Right lobe of liver (tissue), 6 donors: ENCODE data around the gene RELL1. TPM values are rescaled to one million over a fixed set of nuclear protein-coding genes. Genes with fewer than 3 reads are reported as not detected.

Source experiments
- ATAC-seq, 4 donors: fragments of 200-7000 bp; cut with Tn5 transposase; one replicate each; pipeline ENCODE4 v1.9.1; 2020; ENCODE audit warnings: mild to moderate bottlenecking in 4 of 4, moderate library complexity in 4 of 4
- DNase-seq, 3 donors: peaks; one replicate each; pipeline ENCODE4 v3.0.0-alpha.2; 2020
- H3K27ac ChIP-seq, 3 donors: fragments of 200-600 bp; one replicate each; pipeline ENCODE4 v1.8.0; 2022
- H3K27me3 ChIP-seq, 2 donors: fragments of 200-600 bp; one replicate each; pipeline ENCODE4 v1.8.0; 2022
- H3K36me3 ChIP-seq, 4 donors: fragments of 200-600 bp; sonication (generic) in 1 of 4; one replicate each; pipeline versions ENCODE4 v1.5.1 to v1.8.0; 2017 to 2022; ENCODE audit warnings: control low read depth in 1 of 4
- H3K4me1 ChIP-seq, 4 donors: fragments of 200-600 bp; sonication (generic) in 1 of 4; one replicate each; pipeline versions ENCODE4 v1.5.1 to v1.8.0; 2017 to 2022; ENCODE audit warnings: control low read depth in 1 of 4
- H3K4me3 ChIP-seq, 3 donors: fragments of 200-600 bp; one replicate each; pipeline ENCODE4 v1.8.0; 2022
- H3K9me3 ChIP-seq, 4 donors: fragments of 200-600 bp; sonication (generic) in 1 of 4; one replicate each; pipeline versions ENCODE4 v1.5.1 to v1.8.0; 2017 to 2022; ENCODE audit warnings: control low read depth in 1 of 4
- CTCF ChIP-seq, 4 donors: fragments of 200-600 bp in 3 of 4; fragments of 450-650 bp in 1 of 4; IDR thresholded peaks; one replicate each; pipeline versions ENCODE4 v1.5.1 to v1.8.0; 2016 to 2022; ENCODE audit warnings: antibody characterized with exemption in 4 of 4, mild to moderate bottlenecking in 2 of 4
- POLR2A ChIP-seq: fragments of 450-650 bp; IDR thresholded peaks from one replicate; pipeline ENCODE4 v1.6.1; 2017; ENCODE audit warnings: antibody characterized with exemption, mild to moderate bottlenecking
- WGBS: methylation state at CpG from one replicate; pipeline ENCODE4 v1.1.6; 2018; ENCODE audit warnings: low coverage, low lambda C conversion rate; ENCODE audit not compliant: insufficient coverage; ENCODE audit errors: missing lambda C conversion rate; 5-methylcytosine and 5-hydroxymethylcytosine counted together
- intact Hi-C, 2 donors: fragments of 100-400 bp; cut with DNase I; formaldehyde crosslinking; loops; one replicate each; pipeline versions ENCODE4 v1.11.2 to v1.14.1; 2022
- total RNA-seq, 6 experiments: library from RNA; depleted of rRNA in 2 of 6; stranded (reverse); fragments of >200 nt in 2 of 6; fragmentation: NEBNext Ultra II Directional in 3 of 6; extraction: Animal tissue kit (Norgen Biotek cat#: 25700) in 3 of 6; gene quantifications; one replicate each; pipeline versions ENCODE4 v1.1.0 to v1.2.4, GENCODE V29; 2016 to 2023
- donor health status: DM: no; HTN: yes; CAD: no.
- donor health status: DM: no; HTN: no; CAD: no.
- donor health status: DM: no; HTN: no; CAD: no.
- donor health status: DM: no; HTN: yes; CAD: no.
- donor health status: DM: no; HTN: yes; CAD: no.

Gene RELL1
- total RNA-seq, 6 experiments from 2014 or later = 5.7 to 14.6 (median 7.8) TPM

- Histone ChIP-seq H3K4me3 (no peak overlapping the region), H3K9me3 (no peaks in the 10 kb centered on the region), H3K27me3 (no peaks in the 10 kb centered on the region), H3K27ac (no peak overlapping the region), H3K36me3 (no peaks in the 10 kb centered on the region), H3K4me1 (no peaks in the 10 kb centered on the region)
- WGBS = 72% methylated on average over 7 of the region's 7 CpGs
- intact Hi-C loops = no loop called here
- no peak for ATAC-seq
- no peak for TF ChIP-seq POLR2A
- TF ChIP-seq CTCF (IDR thresholded peaks at IDR 0.05) = no peak
- DNase-seq = no peak
These were observed 39.5 kb upstream of the RELL1 start for GRCh38 chr4:37725718-37726117.

GRCh38 chr4:37723067-37723466, 36.9 kb upstream of the RELL1 start:
- Histone ChIP-seq H3K9me3 (no peaks in the 10 kb centered on the region), H3K4me3 (no peak overlapping the region), H3K27me3 (no peaks in the 10 kb centered on the region), H3K4me1 (no peaks in the 10 kb centered on the region), H3K27ac (no peak overlapping the region), H3K36me3 (no peaks in the 10 kb centered on the region)
- 100% methylated on average over 1 of the region's 1 CpG for WGBS
- ATAC-seq = no peak
- intact Hi-C loops = no loop called here
- no peak for DNase-seq
- no peak for TF ChIP-seq POLR2A
- TF ChIP-seq CTCF (IDR thresholded peaks at IDR 0.05) = no peak

- intact Hi-C loops = no loop called here
- no peak for TF ChIP-seq CTCF (IDR thresholded peaks at IDR 0.05)
- no peak for TF ChIP-seq POLR2A
- H3K4me3 ChIP-seq = no peak overlapping the region
- no peaks in the 10 kb centered on the region for H3K9me3 ChIP-seq
- no peak for ATAC-seq
- H3K27me3 ChIP-seq = no peaks in the 10 kb centered on the region
- H3K36me3 ChIP-seq = no peaks in the 10 kb centered on the region
- H3K4me1 ChIP-seq = no peaks in the 10 kb centered on the region
- no peak overlapping the region for H3K27ac ChIP-seq
- 80% methylated on average over 4 of the region's 4 CpGs for WGBS
- DNase-seq = no peak
These were observed 35.9 kb upstream of the RELL1 start for GRCh38 chr4:37721995-37722638.

- no peak for ATAC-seq
- TF ChIP-seq CTCF (IDR thresholded peaks at IDR 0.05) (no peak), POLR2A (no peak)
- 92% methylated on average over 1 of the region's 1 CpG for WGBS
- Histone ChIP-seq H3K4me3 (no peak overlapping the region), H3K27ac (no peak overlapping the region), H3K27me3 (no peaks in the 10 kb centered on the region), H3K36me3 (no peaks in the 10 kb centered on the region), H3K9me3 (no peaks in the 10 kb centered on the region), H3K4me1 (no peaks in the 10 kb centered on the region)
- intact Hi-C loops = no loop called here
- no peak for DNase-seq
These were observed 32.8 kb upstream of the RELL1 start for GRCh38 chr4:37719021-37719420.

- Histone ChIP-seq H3K9me3 (no peaks in the 10 kb centered on the region), H3K4me3 (no peak overlapping the region), H3K36me3 (no peaks in the 10 kb centered on the region), H3K27me3 (no peaks in the 10 kb centered on the region), H3K27ac (no peak overlapping the region), H3K4me1 (no peaks in the 10 kb centered on the region)
- no peak for DNase-seq
- TF ChIP-seq CTCF (IDR thresholded peaks at IDR 0.05) = no peak
- no peak for TF ChIP-seq POLR2A
- intact Hi-C loops = no loop called here
- ATAC-seq = no peak
- WGBS = 76% methylated on average over 3 of the region's 4 CpGs
These were observed 31.4 kb upstream of the RELL1 start for GRCh38 chr4:37717576-37717975.
